IPS-18c (cell line): ENCODE data around the gene LIMS2.

ENCODE experiments used
- H3K4me3 ChIP-seq: 2 replicates; pipeline ENCODE4 v1.7.0; 2013; ENCODE audit warnings: low read depth, mild to moderate bottlenecking, low read length, moderate library complexity; ENCODE audit not compliant: insufficient read depth
- H3K9me3 ChIP-seq: one replicate; pipeline ENCODE4 v1.6.1; 2013; ENCODE audit warnings: mild to moderate bottlenecking, low read length, moderate library complexity; ENCODE audit not compliant: control insufficient read depth, insufficient read depth

Gene LIMS2

GRCh38 chr2:127609031-127609751, 66.1 kb downstream of the LIMS2 start:
- H3K9me3 ChIP-seq: no peaks in the 10 kb centered on the region
- no peak overlapping the region for H3K4me3 ChIP-seq

- Histone ChIP-seq H3K4me3 (no peak overlapping the region), H3K9me3 (no peaks in the 10 kb centered on the region)
Measured at GRCh38 chr2:127608061-127609030, 67.0 kb downstream of the LIMS2 start.

- Histone ChIP-seq H3K4me3 (no peak overlapping the region), H3K9me3 (no peaks in the 10 kb centered on the region)
Measured at GRCh38 chr2:127607399-127607908, 67.9 kb downstream of the LIMS2 start.

- Histone ChIP-seq H3K4me3 (no peak overlapping the region), H3K9me3 (no peaks in the 10 kb centered on the region)
Measured at GRCh38 chr2:127606625-127607398, 68.5 kb downstream of the LIMS2 start.

- no peak overlapping the region for H3K4me3 ChIP-seq
- H3K9me3 ChIP-seq: no peaks in the 10 kb centered on the region
Measured at GRCh38 chr2:127605691-127606263, 69.6 kb downstream of the LIMS2 start.

- H3K9me3 ChIP-seq: no peaks in the 10 kb centered on the region
- H3K4me3 ChIP-seq: no peak overlapping the region
Measured at GRCh38 chr2:127604986-127605385, 70.3 kb downstream of the LIMS2 start.

GRCh38 chr2:127599211-127599610, 76.1 kb downstream of the LIMS2 start:
- no peak overlapping the region for H3K4me3 ChIP-seq
- no peaks in the 10 kb centered on the region for H3K9me3 ChIP-seq

- Histone ChIP-seq H3K9me3 (no peaks in the 10 kb centered on the region), H3K4me3 (no peak overlapping the region)
Measured at GRCh38 chr2:127598711-127599110, 76.6 kb downstream of the LIMS2 start.

- Histone ChIP-seq H3K4me3 (no peak overlapping the region), H3K9me3 (no peaks in the 10 kb centered on the region)
Measured at GRCh38 chr2:127597984-127598380, 77.3 kb downstream of the LIMS2 start.

- Histone ChIP-seq H3K9me3 (no peaks in the 10 kb centered on the region), H3K4me3 (no peak overlapping the region)
Measured at GRCh38 chr2:127597046-127597983, 78.0 kb downstream of the LIMS2 start.

GRCh38 chr2:127596311-127597045, 78.9 kb downstream of the LIMS2 start:
- H3K4me3 ChIP-seq: no peak overlapping the region
- no peaks in the 10 kb centered on the region for H3K9me3 ChIP-seq

GRCh38 chr2:127594116-127594591, 81.2 kb downstream of the LIMS2 start:
- Histone ChIP-seq H3K9me3 (no peaks in the 10 kb centered on the region), H3K4me3 (no peak overlapping the region)

GRCh38 chr2:127593228-127594115, 81.9 kb downstream of the LIMS2 start:
- Histone ChIP-seq H3K9me3 (no peaks in the 10 kb centered on the region), H3K4me3 (no peak overlapping the region)

- H3K9me3 ChIP-seq: no peaks in the 10 kb centered on the region
- H3K4me3 ChIP-seq: no peak overlapping the region
Measured at GRCh38 chr2:127592761-127593227, 82.5 kb downstream of the LIMS2 start.
